CD4-positive, alpha-beta T cell treated with Interleukin-1 beta for 1 hour (primary cell): Measurements from ENCODE around the gene COL23A1.

Experiments used
- DNase-seq, 2 donors: peaks; one replicate each; pipeline ENCODE4 v3.0.0-alpha.2; 2020 to 2022

COL23A1 gene

GRCh38 chr5:178431782-178432165 is 158.4 kb downstream of the COL23A1 start:
- DNase-seq, result no peak

GRCh38 chr5:178431063-178431781 is 159.0 kb downstream of the COL23A1 start:
- DNase-seq, result no peak

GRCh38 chr5:178430186-178431062 is 159.8 kb downstream of the COL23A1 start:
- no peak for DNase-seq

- DNase-seq, result no peak
Measured at GRCh38 chr5:178429491-178430185, 160.6 kb downstream of the COL23A1 start.

GRCh38 chr5:178429156-178429468 is 161.1 kb downstream of the COL23A1 start:
- no peak for DNase-seq

- DNase-seq, result no peak
Measured at GRCh38 chr5:178428341-178429155, 161.6 kb downstream of the COL23A1 start.

- DNase-seq, result no peak
Measured at GRCh38 chr5:178427576-178428197, 162.5 kb downstream of the COL23A1 start.

- DNase-seq, result no peak
Measured at GRCh38 chr5:178426326-178427130, 163.7 kb downstream of the COL23A1 start.

GRCh38 chr5:178425621-178426068 is 164.5 kb downstream of the COL23A1 start:
- no peak for DNase-seq

- DNase-seq, result no peak
Measured at GRCh38 chr5:178424810-178425177, 165.4 kb downstream of the COL23A1 start.

GRCh38 chr5:178423901-178424809 is 166.0 kb downstream of the COL23A1 start:
- no peak for DNase-seq

GRCh38 chr5:178423431-178423830 is 166.8 kb downstream of the COL23A1 start:
- DNase-seq, result no peak

GRCh38 chr5:178422400-178422775 is 167.8 kb downstream of the COL23A1 start:
- DNase-seq, result no peak

GRCh38 chr5:178421699-178422399 is 168.3 kb downstream of the COL23A1 start:
- DNase-seq, result no peak

GRCh38 chr5:178421128-178421527 is 169.1 kb downstream of the COL23A1 start:
- DNase-seq, result no peak

- DNase-seq, result no peak
Measured at GRCh38 chr5:178420354-178420781, 169.8 kb downstream of the COL23A1 start.

- no peak for DNase-seq
Measured at GRCh38 chr5:178419651-178420050, 170.5 kb downstream of the COL23A1 start.

GRCh38 chr5:178419196-178419595 is 171.0 kb downstream of the COL23A1 start:
- DNase-seq, result no peak

- DNase-seq, result no peak
Measured at GRCh38 chr5:178418471-178419010, 171.7 kb downstream of the COL23A1 start.
